ENCODE measurements around the gene TMX4.
"Not testable (repeated sequence)": the region's sequence is repeated elsewhere in the genome, so short reads cannot be mapped to it uniquely, and the experiment has no call there.

Gene TMX4

GRCh38 chr20:7975851-7976414 lies 43.6 kb downstream of the TMX4 start:
- Histone ChIP-seq H3K9ac (no peak overlapping the region), H3K9me3 (no peaks in the 10 kb centered on the region), H4K20me1 (no peaks in the 10 kb centered on the region), H3K27ac (no peak overlapping the region), H3K4me2 (no peak overlapping the region), H3K4me3 (no peak overlapping the region), H3K27me3 (no peaks in the 10 kb centered on the region), H3K4me1 (no peaks in the 10 kb centered on the region), H3K36me3 (peaks cover 31% of the 10 kb centered on the region)
- no peak for TF ChIP-seq Cebpa-rat (IDR thresholded peaks at IDR 0.05)

GRCh38 chr20:7974785-7975435 lies 44.7 kb downstream of the TMX4 start:
- H4K20me1 ChIP-seq: no peaks in the 10 kb centered on the region
- H3K27me3 ChIP-seq: no peaks in the 10 kb centered on the region
- H3K4me2 ChIP-seq: no peak overlapping the region
- H3K9ac ChIP-seq: no peak overlapping the region
- H3K27ac ChIP-seq: no peak overlapping the region
- H3K4me3 ChIP-seq: no peak overlapping the region
- H3K9me3 ChIP-seq: no peaks in the 10 kb centered on the region
- H3K4me1 ChIP-seq: no peaks in the 10 kb centered on the region
- no peak for TF ChIP-seq Cebpa-rat (IDR thresholded peaks at IDR 0.05)
- H3K36me3 ChIP-seq: peaks cover 22% of the 10 kb centered on the region

DNA sequence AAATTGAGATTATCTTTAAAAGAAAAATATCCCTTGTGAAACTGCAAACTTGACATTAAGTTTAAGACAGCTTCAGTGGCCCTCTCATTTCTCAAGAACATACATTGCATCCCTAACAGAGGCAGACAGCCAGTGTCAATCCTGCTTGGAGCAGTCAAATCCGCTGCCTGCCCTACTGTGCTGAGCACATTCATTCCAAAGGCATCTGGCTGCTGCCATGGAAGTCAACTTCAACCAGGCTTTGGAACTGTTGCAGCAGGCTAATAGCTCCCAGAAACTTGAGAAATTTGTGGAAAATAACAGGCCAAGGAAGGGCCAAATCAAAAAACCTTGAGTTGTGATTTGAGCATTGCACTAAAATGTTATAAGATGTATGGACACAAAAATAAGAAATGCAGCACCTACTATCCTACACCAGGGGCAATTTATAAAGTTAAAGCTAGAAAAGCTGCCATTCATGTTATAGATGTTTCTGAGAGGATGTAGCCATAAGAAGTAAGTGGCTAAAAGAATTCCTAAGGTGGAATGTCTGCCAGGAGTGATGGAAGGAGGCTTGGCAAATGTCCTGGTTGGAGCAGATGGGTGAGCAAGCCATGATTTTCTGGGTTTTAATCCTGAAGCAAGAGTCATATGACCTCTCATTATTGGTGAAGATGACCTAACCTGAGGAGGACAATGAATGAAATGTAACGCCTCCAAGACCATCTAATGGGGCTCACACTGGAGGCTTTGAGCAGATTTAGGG lies 47.9 kb downstream of the TMX4 start:
- Histone ChIP-seq H3K27me3 (no peaks in the 10 kb centered on the region), H3K9ac (no peak overlapping the region), H4K20me1 (no peaks in the 10 kb centered on the region), H3K4me2 (no peak overlapping the region), H3K4me3 (no peak overlapping the region), H3K9me3 (no peaks in the 10 kb centered on the region), H3K36me3 (peaks cover 1% of the 10 kb centered on the region; the same call in 1 of the 2 replicates), H3K4me1 (no peaks in the 10 kb centered on the region), H3K27ac (no peak overlapping the region)
- no peak for TF ChIP-seq Cebpa-rat (IDR thresholded peaks at IDR 0.05)

GRCh38 chr20:7967199-7967844 lies 52.2 kb downstream of the TMX4 start:
- no peak for TF ChIP-seq Cebpa-rat (IDR thresholded peaks at IDR 0.05)
- H3K36me3 ChIP-seq: no peaks in the 10 kb centered on the region
- no peaks in the 10 kb centered on the region for H3K9me3 ChIP-seq
- H3K4me1 ChIP-seq: no peaks in the 10 kb centered on the region
- no peaks in the 10 kb centered on the region for H3K27me3 ChIP-seq
- no peak overlapping the region for H3K27ac ChIP-seq
- H3K4me2 ChIP-seq: no peak overlapping the region
- H3K4me3 ChIP-seq: no peak overlapping the region
- no peak overlapping the region for H3K9ac ChIP-seq
- no peaks in the 10 kb centered on the region for H4K20me1 ChIP-seq

DNA sequence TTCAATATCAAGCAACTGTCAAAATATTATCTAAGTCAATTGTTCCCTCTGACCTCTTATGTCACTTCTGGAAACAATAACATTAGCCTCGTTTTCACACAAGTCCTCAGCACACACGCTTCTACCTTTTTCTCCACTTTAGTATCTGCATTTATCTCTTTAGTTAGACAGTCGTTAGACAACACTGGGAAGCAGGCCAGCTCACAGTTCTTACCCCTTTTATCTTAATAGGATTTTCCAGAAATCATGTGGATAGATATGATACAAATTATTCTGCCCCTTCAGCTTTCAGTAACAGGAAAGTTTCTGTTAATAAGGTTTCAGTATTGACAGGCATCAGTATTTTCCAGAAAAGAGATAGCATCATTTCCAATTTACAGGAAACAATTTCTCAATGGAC lies 53.4 kb downstream of the TMX4 start:
- Histone ChIP-seq H3K4me1 (no peaks in the 10 kb centered on the region), H3K27me3 (no peaks in the 10 kb centered on the region), H3K36me3 (no peaks in the 10 kb centered on the region), H3K9me3 (no peaks in the 10 kb centered on the region), H4K20me1 (no peaks in the 10 kb centered on the region), H3K27ac (no peak overlapping the region), H3K9ac (no peak overlapping the region), H3K4me3 (no peak overlapping the region), H3K4me2 (no peak overlapping the region)
- no peak for TF ChIP-seq Cebpa-rat (IDR thresholded peaks at IDR 0.05)

GRCh38 chr20:7959484-7959883 lies 60.1 kb downstream of the TMX4 start:
- no peaks in the 10 kb centered on the region for H4K20me1 ChIP-seq
- H3K4me2 ChIP-seq: no peak overlapping the region
- no peak for TF ChIP-seq Cebpa-rat (IDR thresholded peaks at IDR 0.05)
- H3K9me3 ChIP-seq: no peaks in the 10 kb centered on the region
- no peak overlapping the region for H3K9ac ChIP-seq
- H3K27ac ChIP-seq: no peak overlapping the region
- H3K27me3 ChIP-seq: no peaks in the 10 kb centered on the region
- H3K36me3 ChIP-seq: no peaks in the 10 kb centered on the region
- no peak overlapping the region for H3K4me3 ChIP-seq
- no peaks in the 10 kb centered on the region for H3K4me1 ChIP-seq

- not testable (repeated sequence) for H4K20me1 ChIP-seq, H3K9ac ChIP-seq, H3K9me3 ChIP-seq, H3K36me3 ChIP-seq, H3K4me1 ChIP-seq, H3K27ac ChIP-seq, H3K27me3 ChIP-seq, H3K4me3 ChIP-seq, H3K4me2 ChIP-seq
Measured at GRCh38 chr20:7956561-7956960, 63.0 kb downstream of the TMX4 start.

- H3K4me2 ChIP-seq: no peak overlapping the region
- H3K4me3 ChIP-seq: no peak overlapping the region
- no peak overlapping the region for H3K9ac ChIP-seq
- H3K4me1 ChIP-seq: no peaks in the 10 kb centered on the region
- no peak overlapping the region for H3K27ac ChIP-seq
- H3K27me3 ChIP-seq: no peaks in the 10 kb centered on the region
- no peaks in the 10 kb centered on the region for H4K20me1 ChIP-seq
- peaks cover 11% of the 10 kb centered on the region for H3K9me3 ChIP-seq
- H3K36me3 ChIP-seq: no peaks in the 10 kb centered on the region
- no peak for TF ChIP-seq Cebpa-rat (IDR thresholded peaks at IDR 0.05)
Measured at GRCh38 chr20:7950387-7950786, 69.2 kb downstream of the TMX4 start.

GRCh38 chr20:7943891-7944290 lies 75.7 kb downstream of the TMX4 start:
- peaks cover 15% of the 10 kb centered on the region; the same call in 1 of the 2 replicates for H3K9me3 ChIP-seq
- no peak overlapping the region for H3K27ac ChIP-seq
- no peak for TF ChIP-seq Cebpa-rat (IDR thresholded peaks at IDR 0.05)
- no peak overlapping the region for H3K4me2 ChIP-seq
- H3K36me3 ChIP-seq: no peaks in the 10 kb centered on the region
- no peaks in the 10 kb centered on the region for H3K27me3 ChIP-seq
- H3K9ac ChIP-seq: no peak overlapping the region
- no peak overlapping the region for H3K4me3 ChIP-seq
- no peaks in the 10 kb centered on the region for H4K20me1 ChIP-seq
- no peaks in the 10 kb centered on the region for H3K4me1 ChIP-seq

DNA sequence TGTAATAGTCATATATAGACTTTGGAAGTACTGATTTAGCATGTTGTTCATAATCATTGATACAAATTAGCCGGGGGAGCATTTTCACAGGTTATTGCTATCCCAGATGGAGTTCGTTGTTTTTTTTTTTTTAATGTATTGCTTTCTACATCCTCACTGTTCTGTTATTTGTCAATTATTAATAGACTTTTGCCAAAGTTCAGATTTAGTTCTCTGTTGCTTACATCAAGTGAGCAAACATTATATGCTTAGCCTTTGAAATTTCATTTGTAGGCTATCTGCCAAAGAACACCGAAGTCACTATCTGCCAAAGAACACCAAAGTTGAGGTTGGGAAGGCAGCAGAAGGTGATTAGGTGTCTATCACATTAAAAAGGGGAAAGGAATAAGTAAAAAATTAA lies 79.2 kb downstream of the TMX4 start, which contains the start of gene HAO1:
Gene HAO1 (minus strand): TSS at position 118 of the 400 bp plus-strand sequence. CDS start 36 bp downstream, at position 82.
- Histone ChIP-seq H3K9ac (no peak within 1 kb of the TSS), H3K4me2 (no peak within 1 kb of the TSS), H3K27ac (no peak within 1 kb of the TSS), H3K4me1 (no peaks in the 10 kb centered on the region), H3K4me3 (no peak within 1 kb of the TSS), H3K36me3 (no peaks in the 10 kb centered on the region), H4K20me1 (no peaks in the 10 kb centered on the region), H3K27me3 (no peaks in the 10 kb centered on the region), H3K9me3 (peaks cover 4% of the 10 kb centered on the region; the same call in 1 of the 2 replicates)
- TF ChIP-seq Cebpa-rat (IDR thresholded peaks at IDR 0.05): no peak
